ENCODE measurements around the gene PSMF1.

Gene PSMF1, protein sequence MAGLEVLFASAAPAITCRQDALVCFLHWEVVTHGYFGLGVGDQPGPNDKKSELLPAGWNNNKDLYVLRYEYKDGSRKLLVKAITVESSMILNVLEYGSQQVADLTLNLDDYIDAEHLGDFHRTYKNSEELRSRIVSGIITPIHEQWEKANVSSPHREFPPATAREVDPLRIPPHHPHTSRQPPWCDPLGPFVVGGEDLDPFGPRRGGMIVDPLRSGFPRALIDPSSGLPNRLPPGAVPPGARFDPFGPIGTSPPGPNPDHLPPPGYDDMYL

DNA sequence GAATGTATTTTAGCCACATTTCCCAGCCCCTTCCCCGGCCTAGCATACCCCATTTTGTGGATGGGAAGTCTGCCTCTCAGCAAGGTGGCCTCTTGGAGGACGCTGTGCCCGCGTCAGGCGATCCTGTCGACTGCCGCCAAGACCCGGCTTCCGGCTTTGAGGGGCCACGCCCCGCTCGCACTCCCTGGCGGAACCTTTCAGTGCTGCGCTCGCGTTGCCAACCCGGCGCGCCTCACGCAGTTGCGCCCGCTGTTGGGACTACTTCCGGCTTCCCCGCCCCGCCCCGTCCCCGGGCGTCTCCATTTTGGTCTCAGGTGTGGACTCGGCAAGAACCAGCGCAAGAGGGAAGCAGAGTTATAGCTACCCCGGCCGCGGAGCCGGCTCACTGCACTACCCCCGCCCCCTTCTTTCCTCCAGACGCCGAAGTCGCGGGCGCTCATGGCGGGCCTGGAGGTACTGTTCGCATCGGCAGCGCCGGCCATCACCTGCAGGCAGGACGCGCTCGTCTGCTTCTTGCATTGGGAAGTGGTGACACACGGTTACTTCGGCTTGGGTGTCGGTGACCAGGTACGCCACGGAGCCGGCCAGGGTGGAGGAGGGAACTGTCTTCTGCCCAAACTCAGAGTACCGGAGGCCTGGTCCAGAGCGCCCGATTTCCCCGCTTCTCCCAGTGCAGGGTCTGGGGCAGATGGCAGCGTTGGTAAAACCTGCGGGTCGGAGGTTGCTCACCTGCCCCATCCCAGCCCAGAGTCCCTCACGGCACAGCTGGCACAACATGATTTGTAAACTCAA is at the start of gene PSMF1:
PSMF1 (plus strand) TSS at position 267 of the 792 bp plus-strand sequence; CDS start at position 439, 172 bp downstream.
- DNase-seq (ENCODE audit: low read depth in 2 of 2), result peak; percentile 92 to 93

DNA sequence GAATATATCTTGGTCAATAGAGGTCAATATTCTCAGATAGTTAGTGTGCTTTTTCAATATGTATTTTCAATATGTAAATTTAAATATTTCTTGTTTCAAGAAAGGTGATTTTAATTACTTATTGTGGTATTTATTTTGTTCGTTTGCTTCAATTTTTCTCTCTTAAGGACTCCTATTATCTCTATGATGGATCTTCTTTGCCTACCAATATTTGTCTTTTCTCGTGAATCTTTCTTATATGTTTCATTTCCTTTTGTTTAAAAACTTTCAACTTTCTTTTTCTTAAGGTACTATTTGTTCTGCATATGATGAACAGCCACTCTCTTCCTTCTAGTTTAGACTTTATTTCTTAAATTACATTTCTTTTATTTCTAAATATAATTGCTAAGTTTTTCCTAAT is 46.1 kb upstream of the PSMF1 start:
- DNase-seq (ENCODE audit: low read depth in 2 of 2), result no peak

DNA sequence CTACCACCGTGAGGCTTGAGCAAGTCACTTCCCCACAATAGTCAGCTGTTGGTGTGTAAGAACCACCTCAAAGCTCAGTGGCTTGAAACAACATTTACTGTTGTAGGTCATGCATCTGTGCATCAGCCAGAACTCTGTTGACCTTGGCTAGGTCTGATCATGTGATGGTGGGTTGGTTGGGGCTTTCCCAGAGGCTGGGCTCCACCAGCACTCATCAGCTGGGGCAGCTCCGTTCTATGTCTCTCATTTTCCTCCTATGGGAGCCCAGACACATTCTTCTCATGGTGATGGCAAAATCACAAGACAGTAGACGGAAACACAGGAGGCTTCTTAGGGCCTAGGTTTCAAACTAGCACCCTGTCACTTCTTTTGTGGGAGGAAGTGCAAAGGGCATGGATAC is 42.8 kb upstream of the PSMF1 start:
- no peak for DNase-seq (ENCODE audit: low read depth in 2 of 2)

DNA sequence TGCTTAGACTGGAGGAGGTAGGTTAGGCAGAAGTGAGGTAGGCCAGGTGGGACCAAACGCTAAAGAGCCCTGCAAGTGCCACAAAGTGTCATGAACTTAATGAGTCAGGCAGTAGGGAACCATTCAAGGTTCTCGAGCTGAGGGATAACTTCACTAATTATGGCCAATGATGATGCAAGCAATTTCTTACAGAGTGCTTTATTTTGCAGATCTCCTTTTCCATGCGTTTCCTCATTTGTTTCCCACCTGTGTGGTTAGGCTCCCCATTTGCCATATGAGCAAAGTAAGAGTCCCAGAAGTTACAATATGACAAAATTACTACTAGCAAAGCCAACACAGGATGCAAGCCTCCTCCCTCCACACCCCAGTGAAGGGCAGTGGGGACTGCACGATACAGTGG is 36.5 kb upstream of the PSMF1 start:
- DNase-seq (ENCODE audit: low read depth in 2 of 2), result no peak

DNA sequence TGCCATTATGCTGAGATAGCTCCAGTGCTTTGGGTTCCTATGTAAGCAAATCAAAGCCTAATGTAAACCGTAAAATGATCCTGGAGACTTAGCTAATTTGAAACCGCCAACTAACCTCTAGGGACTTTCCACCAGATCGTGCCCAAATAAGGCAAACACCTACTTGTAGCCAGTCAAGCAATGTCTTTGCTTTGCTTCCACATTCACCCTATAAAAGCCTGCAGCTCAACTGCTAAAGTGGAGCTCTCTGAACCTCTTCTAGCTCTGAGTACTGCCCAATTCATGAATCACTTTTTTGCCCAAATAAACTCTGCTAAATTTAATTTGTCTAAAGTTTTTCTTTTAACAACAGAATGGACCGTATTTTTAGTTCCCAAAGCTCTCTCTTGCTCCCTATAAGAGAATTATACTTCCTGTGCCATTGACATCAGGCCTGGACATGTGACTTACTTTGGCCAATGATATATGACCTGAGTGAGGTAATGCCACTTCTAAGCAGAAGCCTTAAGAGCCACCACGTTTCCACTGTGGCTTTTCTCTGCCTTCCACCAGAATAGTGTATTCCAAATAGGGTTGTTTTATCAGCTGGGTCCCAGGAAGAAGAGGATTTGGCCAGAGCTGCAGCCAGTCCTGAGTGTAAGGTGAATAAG is 34.8 kb upstream of the PSMF1 start:
- DNase-seq (ENCODE audit: low read depth in 2 of 2), result no peak

DNA sequence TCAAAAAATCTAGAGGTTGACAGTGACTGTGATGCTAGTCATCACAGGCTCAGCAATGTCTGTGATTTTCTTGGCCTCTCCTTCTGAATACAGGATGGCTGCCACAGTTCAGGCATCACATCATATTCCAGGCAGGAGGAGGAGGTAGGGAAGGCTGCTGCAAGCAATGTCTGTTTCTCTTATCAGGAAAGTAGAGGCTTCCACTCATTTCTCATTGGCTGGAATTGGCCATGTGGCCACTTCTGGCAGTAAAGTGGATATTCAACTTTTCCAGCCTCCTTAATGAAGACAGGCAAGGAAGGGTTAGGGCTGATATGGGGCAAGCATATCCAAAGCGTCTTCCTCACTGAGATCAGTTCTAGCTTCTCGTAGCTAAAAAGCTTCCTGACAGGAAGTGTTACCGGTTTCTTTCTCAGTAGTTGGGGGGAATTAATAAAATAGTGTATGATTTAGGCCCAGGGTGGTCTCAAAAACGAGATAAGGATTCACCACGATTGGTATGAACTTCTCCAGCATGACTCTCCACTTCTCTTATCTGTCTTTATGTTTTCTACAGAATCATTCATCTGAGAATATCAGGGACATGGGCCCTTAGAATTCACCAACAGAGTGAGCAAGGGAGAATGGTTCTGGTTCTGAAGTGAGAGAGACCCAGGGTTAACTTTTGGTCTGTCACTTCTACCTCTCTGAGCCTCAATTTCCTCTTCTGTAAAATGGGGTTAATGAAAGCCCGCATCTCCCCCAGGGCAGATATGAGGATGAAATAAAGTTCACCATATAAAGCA is 32.7 kb upstream of the PSMF1 start:
- DNase-seq (ENCODE audit: low read depth in 2 of 2), result no peak

DNA sequence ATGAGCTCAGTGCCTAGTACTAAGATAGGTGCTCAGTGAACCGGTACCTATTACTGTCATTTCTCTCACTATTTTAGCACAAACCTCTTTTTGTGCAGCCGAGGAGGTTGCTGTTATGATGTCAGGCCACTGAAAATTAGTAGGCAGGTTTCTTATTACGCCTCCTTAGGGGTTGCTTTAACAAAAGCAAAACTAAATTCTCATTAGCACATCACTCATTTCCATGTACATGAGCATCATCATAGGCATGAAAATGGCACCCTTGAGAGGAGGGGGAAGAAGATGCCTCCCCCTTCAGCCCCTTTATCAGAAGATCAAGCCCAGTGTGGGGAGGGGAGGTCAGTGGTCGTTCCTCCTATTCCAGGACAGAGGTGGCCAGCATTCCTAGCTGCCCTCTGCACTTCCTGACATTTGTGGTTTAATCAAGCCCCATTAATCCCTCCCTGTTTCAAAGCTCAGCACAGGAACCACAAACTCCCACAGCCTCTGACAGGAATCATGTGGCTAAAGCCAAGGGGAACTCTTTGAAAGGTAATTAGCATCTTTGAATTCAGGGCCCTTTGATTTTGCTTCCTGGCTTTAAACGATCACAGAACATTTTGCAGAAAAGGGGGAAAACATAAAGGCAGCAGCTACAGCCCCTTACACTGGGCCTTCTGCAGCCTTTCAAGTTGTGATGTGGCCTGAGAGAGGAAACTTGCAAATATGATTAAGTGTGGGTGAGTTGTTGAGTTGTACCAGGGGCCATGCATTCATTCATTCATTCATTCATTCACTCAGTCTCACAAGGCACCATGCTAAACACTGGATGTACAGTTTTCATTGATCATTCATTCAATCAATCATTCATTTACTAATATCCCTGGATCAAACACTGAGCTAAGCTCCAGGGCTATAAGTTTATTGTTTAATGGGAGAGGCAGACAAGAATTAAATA is 31.9 kb upstream of the PSMF1 start:
- DNase-seq (ENCODE audit: low read depth in 2 of 2), result no peak

DNA sequence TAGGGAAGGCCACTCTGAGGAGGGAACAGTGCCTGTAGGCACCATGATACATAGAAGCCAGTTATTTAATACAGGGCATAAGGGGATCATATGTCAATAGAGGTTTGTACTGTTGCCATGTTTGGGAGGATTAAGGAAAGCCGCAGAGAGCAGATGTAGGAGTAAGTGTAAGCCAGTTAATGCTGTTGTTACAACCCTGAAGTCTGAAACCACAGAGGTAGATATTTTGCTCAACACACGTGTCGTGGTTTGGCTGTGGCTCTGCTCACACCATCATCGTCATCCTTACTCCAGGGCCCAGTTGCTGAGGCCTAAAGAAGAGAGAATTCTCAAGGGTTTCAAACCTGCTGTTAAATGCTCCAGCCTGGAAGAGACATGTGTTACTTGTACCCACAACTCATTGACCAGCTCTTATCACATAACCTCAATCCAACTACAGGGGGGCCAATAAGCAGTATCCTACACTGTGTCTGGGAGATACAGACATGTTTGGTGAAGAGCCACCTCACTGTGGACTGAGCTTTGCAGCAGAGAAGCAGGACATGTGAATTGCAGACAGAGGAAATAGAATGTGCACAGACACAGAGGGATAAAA is 31.0 kb upstream of the PSMF1 start:
- no peak for DNase-seq (ENCODE audit: low read depth in 2 of 2)

DNA sequence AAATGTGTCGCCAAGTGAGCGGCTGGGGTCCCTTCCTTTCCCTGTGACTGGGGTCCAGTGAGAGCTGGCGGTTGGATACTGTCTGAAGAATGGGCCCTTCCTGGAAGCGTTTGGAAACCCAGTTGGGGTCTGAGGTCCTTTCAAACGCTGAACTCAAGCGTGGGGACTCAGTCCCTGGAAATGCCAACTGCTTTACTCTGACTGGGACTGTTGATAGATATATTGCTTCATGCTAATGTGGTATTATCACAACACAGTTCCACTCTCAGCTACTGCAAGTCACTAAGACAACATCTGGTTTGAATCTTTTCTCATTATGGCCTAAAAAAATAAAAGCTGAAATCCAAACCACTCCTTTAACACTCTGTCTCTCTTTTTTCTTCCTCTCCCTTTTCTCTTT is 23.7 kb upstream of the PSMF1 start:
- DNase-seq (ENCODE audit: low read depth in 2 of 2), result no peak

DNA sequence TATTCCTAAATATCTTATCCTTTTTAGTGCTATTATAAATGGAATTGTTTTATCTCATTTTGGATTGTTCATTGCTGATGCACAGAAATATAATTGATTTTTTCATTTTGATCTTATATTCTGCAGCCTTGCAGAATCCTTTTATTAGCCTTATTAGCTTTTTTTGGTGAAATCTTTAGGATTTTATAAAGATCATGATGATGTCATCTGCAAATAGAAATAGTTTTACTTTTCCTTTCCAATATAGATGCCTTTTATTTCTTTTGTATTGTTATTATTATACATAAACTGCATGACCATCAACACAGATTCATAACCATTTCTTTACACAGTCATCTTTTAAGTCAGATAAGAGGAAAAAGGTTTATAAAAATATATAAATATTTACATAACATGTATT is 16.9 kb upstream of the PSMF1 start:
- no peak for DNase-seq (ENCODE audit: low read depth in 2 of 2)

DNA sequence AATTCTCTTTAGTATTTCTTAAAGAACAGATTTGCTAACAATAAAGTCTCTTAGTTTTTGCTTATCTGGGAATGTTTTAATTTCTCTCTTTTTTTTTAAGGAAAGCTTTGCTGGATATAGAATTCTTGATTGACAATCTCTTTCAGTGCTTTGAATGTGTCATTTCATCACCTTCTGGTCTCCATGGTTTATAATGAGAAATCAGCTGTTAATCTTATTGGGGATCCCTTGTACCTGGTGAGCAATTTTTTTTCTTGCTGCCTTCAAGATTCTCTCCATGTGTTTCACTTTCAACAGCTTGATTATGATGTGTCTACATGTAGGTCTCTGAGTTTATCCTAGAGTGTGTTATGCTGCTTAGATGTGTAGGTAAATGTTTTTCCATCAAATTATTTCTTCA is 16.4 kb upstream of the PSMF1 start:
- DNase-seq (ENCODE audit: low read depth in 2 of 2), result no peak

DNA sequence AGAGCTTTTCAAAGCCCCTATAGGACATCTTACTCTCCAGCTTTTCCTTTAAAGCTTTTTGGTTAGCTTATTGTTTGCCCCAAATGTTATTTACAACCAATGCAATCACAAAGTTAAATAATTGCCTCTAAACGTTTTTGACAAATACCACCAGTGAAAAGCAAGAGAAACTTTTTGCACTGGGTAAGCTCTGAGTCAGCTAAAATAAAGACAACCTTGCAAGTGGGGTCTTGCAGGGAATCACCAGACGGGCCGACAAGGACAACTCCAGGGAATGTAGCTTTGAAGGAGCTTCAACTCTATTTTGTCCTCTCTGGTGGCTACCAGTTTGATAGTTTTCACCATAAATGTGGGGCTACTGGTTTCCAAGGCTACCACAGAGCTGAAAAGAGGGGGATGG is 14.7 kb upstream of the PSMF1 start:
- DNase-seq (ENCODE audit: low read depth in 2 of 2), result no peak

DNA sequence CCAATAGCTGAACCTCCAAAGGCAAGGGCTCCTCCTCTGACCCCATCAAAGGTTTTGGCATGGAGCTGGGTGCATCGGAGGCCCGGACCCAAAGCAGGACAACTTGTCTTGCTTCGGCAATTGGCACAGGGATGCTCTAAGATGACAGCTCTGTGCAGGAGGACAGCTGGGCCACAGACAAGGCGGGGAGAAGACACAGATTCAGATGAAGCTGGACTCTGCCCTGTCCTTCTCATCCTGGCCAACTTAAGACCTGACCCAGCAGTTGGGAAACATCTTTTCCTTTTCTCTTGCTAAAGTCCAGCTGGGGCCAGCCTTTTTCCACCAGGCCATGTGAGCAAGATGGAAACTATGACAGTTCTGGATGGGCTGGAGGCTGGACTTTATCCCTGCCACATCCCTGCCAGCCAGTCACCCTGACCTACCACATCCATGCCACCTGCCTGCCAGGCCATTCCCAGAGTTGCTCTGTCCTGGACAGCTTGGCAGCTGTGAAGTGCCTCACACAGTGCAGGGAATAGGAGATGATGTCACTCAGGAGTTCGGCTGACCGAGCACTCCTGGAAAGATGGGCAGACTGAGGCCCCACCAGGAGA is 12.7 kb upstream of the PSMF1 start:
- no peak for DNase-seq (ENCODE audit: low read depth in 2 of 2)

DNA sequence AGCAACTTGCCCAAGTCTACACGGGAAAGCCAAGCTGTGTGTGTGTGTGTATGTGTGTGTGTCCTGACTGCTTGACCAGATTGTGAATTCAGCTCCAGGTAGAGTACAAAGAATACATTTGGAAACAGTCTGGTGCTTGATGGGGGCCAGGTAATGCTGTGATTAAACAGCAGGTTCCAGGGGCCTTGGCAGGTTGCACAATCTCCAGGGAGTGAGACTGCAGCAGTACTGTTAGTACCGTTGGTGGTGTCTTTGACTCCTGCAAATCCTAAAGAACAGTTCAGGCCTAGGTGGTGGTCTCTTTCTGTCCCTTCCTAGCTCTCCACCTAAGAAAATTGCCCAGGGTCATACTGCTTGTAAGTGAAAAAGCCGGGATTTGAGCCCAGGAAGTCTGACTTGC is 11.2 kb upstream of the PSMF1 start:
- no peak for DNase-seq (ENCODE audit: low read depth in 2 of 2)

DNA sequence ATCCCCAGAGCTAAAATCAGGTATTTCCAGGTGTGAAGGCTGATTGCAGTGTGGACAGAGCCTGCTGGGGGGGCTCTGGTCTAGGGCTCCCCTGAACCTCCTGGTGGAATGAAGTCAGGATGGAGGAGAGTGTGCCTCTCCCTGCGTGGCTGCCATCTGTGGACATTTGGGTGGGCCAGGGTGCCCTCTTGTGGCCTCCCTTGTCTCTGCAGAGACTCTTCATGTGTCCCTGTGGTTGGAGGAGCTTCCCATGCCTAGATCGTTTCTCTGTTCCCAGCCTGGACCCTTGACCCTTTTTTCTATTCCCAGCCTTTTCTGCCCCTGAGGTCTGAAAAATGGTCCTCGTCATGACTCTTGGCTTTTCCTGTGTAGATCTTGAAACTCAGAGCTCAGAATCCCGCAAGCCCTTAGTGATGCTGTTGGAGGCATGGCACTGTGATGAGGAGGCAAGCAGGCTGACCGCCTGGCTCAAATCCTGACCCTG is 9.9 kb upstream of the PSMF1 start:
- DNase-seq (ENCODE audit: low read depth in 2 of 2), result peak in 1 of 2 donors; percentile 38

DNA sequence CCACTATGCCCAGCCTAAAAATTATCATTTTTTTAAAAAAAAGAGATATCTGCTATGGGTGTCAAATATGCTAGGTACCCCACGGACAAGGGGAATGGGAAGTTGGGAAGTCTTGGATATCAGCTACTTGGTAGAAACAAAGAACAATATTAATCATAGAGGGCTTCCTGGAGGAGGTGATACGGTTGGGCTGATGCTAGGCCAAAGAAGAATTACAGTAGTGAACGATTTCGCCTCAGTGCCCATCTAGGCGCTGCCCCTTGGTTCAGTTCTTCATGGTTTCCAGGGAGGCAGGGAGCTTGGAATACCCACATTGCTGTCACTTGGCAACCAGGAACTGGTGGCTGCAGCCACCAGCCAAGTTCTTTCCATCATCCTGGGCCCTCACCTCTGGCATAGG is 5.5 kb upstream of the PSMF1 start:
- DNase-seq (ENCODE audit: low read depth in 2 of 2), result no peak

DNA sequence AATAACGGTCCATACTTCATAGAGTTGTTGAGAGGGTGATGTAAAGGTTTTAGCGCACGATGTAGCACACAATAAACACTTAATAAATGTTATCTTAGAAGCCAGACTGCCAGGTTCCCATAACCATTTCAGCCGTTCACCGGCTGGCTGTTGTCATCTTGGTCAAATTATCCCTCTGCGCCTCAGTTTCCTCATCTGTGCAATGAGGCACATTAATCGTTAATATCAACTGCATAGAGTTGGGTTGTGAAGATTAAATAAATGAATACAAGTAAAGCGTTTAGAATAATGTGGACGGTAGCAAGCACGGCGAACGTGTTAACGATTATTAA is 432 bp upstream of the PSMF1 start:
- no peak for DNase-seq (ENCODE audit: low read depth in 2 of 2)

DNA sequence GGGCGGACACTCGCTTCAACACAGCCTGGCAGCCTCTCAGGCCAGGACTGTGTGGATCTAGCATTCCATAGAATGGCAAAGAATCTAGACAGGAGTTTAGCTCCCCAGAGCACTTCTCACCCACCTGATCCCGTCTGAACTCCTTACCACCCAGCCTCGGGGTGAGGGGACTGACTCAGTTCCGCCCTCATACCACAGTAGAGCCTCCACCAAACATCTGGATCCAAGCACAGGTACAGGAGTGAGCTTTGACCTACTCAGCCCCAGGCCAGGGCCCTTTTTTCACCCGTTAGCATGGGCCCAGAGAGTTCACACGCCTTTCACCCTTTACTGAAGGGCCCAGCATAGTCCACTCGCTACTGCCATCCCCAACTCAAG is 715 bp downstream of the PSMF1 start:
- no peak for DNase-seq (ENCODE audit: low read depth in 2 of 2)

DNA sequence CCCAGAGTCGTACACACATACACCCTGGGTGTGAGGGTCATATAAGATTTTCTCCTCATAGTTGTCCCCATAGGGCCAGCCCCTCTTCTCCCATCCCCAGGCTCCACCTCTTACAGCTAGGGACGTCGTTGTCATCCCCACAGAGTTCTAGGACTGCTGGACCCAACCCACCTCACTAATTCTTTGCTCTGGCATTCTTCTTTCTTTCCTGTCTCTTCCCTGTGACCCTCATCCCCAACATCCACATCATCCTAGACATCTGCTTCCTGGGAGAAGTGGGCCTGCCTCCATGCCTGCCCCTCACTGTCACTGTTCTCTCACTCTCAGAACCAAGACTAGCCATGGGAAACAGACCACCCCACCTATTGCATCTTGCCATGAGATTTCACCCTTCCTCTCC is 1.1 kb downstream of the PSMF1 start:
- no peak for DNase-seq (ENCODE audit: low read depth in 2 of 2)

DNA sequence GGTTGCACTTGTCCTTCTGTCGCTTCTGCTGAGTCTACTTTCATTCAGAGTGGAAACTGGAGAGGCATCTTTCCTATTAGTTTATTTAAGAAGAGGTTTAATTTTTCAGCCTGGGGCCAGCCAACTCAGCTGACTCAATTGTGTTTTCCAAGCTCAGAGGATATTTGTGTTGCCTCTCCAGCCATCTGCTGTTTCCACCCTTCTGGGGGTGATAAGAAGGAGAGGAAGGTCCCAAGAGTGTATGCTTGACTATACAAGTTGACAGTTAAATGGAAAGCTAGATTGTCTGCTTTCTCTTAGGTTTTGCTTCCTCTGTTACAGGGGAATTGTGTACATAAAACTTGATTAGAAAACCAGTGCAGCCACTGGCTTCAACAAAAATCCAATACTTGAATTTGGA is 3.0 kb downstream of the PSMF1 start:
- DNase-seq (ENCODE audit: low read depth in 2 of 2), result no peak

Data from stimulated activated CD4-positive, alpha-beta T cell treated with anti-CD3 and anti-CD28 coated beads, Interleukin-4, amount 100 ng/mL, for 48 hours (primary cell).